Measurements from ENCODE around the gene CAPN5.
"Not testable (repeated sequence)": the region's sequence is repeated elsewhere in the genome, so short reads cannot be mapped to it uniquely, and the experiment has no call there.

CAPN5 gene

DNA sequence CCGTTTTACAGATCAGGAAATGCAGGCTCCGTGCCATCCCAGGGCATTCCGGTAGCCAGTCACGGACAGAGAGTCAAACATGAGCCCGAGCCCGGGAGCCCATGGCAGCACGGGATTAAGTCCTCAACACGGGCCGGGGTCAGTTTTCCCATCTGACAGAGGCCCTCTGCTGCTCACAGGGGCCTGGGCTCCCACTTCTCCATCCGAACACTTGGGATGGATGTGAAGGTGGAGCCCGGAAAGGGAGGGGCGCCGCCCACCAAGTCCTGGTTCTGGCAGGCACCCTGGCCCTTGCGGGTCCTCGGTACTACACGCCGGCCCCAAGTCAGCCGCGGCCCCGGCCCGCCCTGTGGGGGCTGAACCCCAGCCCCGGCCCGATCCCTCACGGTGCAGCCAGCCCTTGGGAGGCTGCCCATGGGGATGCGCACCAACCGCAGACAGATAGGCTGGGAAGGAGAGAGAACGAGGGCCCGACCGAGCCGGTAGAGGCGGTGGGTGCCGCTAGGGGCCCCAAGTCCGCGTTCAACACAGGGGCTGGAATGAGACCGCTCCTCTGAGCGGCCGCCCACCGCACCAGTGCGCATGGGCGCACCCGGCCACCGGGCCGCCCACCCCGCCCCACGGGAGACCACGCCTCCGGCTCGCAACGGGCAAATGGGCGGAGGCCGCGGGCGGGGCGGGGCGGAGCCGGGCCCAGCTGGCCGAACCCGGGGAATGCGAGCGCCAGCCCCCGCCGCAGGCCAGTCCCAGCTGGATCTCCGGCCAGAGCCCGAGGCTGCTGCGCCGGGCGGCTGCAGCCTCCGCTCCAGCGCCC is at the start of gene CAPN5:
TSS of gene CAPN5 (plus strand) at position 743 of the 814 bp plus-strand sequence. CDS start 17,916 bp downstream, outside the sequence.
- peak; percentile 98 for DNase-seq

DNA sequence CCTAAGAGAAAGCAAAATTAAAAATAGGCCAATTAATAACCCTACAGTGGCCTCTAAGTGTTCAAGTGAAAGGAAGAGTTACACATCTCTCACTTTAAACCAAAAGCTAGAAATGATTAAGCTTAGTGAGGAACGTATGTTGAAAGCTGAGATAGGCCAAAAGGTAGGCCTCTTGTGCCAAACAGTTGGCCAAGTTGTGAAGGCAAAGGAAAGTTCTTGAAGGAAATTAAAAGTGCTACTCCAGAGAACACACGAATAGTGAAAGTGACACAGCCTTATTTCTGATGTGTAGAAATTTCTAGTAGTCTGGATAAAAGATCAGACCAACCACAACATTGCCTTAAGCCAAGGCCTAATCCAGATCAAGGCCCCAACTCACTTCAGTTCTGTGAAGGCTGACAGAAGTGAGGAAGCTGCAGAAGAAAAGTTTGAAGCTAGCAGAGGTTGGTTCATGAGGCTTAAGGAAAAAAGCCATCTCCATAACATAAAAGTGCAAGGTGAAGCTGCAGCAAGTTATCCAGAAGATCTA is 48.3 kb upstream of the CAPN5 start:
- DNase-seq: not testable (repeated sequence)

DNA sequence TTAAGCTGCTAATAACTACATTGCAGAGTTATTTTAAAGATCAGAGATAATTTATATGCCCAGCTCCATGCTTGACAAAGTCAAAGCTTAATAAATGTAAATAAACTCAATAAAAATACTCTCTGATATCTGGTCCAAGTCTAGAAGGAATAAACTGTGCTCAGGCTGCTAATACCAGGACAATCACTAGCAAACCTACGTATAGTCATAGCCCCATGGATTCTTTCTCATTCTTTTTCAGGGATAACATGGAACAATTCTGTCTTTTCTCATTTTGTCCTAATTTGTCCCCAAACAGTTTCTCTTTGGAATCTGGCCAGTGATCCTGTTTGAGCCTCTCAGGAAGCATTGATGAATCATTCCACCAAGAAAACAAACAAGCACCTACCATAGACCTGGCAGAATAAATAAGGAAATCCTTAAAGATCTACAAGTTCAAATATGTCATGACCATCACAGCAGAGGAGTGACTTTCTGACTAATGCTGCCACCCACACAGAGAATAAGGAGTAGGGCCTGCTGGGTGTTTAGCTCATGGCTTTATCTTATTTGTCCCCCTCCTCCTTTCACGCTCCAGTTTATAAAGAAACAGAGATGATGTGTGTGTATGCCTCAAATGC is 46.7 kb upstream of the CAPN5 start:
- DNase-seq: no peak

DNA sequence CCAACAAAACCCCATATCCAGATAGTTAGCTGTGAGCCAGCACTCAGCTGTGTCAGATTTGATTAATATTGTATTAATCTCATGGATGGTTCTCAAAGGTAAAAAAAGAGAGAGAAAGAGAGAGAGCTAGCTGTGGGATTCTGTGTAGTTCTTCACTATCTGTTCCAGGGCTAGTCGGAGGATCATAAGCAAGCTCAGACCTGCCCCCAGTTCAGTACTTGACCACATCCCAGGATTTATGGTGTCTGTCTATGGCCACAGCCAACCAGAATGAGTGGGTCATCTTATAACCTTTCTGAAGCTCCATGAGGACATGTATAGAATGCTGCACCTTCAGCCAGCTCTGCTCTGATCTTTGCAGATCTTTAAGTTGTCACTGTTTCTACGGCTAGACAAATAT is 46.0 kb upstream of the CAPN5 start:
- no peak for DNase-seq

DNA sequence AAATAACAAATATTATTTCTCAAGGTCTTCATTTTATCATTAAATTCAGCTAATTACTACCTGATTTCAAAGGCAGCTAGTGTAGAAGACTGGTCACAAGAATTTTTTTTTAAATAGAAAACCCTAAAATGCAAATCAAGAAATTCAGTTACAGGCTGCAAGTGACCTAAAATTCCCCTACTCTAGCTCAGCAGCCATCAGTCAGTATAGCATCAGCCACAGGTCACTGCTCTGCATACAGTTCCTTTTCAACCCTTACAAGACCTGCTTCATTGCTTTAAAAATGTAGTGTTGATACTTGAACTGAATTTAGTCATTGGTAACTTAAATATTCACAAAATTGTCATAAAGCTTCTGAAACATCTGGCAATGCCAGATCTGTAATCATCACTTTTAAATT is 42.0 kb upstream of the CAPN5 start:
- no peak for DNase-seq

DNA sequence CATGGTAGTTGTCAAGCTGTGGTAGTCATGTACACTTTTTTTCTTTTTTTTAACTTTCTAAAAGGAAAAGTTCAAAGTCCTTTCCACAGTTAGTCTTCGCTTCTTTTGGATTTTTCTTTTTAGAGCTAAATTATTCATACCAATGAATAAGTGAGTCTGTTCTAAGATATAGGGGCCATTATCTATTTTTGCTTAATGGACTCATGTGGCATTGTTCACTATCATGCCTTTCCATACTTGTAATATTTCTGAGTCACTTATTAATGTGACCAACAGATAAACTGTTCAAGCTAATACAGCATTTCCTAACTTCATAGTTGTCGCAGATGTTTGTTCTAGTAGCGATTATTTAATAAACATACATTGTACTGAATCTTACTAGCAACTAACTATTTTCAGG is 40.5 kb upstream of the CAPN5 start:
- DNase-seq: no peak

DNA sequence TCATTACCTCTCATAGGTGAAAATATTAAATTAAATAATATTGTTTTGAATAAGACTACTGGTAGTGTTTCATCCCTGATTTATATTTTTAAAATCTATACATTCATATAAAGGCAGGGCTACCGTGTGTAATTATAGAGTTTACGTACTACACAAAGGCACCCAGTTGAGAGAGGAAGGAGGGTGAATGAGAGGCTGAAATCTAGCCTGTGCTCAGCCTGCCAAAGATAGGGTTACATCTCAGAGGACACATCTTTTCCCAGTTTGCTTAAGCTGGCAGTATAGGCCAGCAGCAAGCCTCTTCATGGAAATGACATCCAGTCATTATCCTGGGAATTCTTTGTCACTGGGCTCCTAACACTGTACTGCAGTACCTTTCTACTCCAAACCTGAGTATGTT is 40.0 kb upstream of the CAPN5 start:
- DNase-seq: no peak

DNA sequence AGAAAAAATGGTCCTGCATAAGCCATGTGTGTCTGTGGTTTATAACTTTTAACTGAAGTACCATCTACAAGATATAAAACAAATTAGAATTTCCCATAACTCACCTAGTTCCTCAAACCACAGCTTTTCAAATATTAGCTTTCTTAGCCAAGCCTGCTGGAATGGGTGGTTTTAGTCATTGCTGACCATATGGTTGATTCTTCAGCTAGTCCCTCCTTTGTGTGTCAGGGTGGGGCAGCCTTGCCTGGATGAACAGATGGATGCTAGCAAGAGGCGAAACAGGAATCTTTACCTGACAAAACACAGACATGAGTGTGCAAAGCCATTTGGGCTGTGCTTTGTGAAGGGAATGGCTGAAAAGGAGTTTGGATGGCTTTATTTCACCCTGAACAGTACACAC is 39.5 kb upstream of the CAPN5 start:
- no peak for DNase-seq

DNA sequence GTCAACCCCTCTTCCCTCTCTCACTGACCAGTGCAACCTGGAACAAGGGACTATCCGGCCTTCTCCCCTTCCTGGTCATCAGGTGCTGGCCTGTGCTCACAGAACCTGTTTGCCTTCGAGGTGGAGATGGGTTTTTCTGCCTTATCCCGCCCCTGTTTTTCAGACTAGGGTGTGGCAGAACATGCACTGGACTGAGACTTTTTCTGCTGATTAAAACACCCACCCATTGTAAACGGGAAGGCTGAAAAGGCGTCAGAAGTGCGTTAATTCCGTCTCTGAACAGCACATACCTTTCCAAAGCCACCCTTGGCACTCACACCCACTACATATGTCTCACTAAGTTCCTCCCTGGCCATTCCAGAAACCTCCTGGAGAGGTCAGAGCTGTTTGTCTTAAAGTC is 36.9 kb upstream of the CAPN5 start:
- DNase-seq: no peak

DNA sequence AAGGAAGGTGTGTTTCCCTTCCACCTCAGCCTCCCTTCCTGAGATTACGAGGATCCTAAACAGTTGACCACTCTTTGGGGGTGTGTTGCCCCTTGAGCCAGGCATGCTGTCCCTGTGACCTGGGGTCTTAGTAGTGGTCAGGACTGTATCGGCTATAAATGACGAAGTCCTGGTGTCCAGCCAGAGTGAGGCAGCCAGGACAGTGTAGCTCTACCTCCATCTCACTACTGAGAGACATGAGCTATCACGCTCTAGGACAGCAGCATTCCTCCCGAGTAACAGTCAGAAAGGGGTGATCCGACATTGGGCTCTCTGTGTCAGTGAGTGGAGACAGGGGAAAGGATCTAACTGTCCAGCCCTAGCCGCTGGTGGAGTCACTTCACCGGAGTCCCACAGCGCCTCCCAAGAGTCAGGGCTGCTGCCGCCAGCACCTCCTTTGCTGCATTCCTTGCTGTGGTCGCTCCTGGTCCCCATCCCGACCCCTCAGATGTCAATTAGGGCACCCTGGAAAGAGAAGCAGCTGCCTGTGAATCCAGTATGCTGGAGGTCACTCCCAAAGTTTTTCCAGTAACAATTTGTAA is 35.8 kb upstream of the CAPN5 start:
- DNase-seq: no peak

DNA sequence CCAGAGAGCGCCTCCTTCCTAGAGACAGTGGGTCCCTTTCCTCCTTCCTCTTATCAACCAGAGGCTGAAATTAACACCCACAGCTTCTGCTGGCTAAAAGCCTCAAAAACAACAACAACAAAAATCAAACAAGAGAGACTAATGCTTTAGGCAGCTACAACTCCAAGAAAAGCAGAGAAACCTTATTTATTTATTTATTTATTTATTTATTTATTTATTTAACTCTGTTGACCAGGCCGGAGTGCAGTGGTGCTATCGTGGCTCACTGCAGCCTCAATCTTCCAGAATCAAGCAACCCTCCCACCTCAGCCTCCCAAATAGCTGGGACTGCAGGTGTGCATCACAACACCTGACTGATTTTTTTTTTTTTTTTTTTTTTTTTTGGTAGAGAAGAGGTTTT is 35.2 kb upstream of the CAPN5 start:
- DNase-seq: no peak

DNA sequence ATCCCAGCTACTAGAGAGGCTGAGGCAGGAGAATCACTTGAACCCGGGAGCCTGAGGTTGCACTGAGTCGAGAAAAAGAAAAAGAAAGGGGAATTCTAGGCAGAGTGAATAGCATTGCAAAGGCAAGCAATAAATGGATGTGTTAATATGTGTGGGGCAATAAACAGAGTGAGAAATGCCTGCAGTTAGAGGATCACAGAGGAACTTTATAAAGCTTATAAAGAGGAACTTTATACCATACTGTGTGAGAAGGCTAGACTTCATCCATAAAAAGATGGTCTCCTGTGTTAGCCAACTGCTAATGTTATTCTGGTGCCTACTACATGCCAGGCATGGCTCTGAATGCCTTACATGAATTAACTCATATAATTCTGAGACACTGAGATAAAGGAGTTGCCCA is 31.7 kb upstream of the CAPN5 start:
- no peak for DNase-seq

DNA sequence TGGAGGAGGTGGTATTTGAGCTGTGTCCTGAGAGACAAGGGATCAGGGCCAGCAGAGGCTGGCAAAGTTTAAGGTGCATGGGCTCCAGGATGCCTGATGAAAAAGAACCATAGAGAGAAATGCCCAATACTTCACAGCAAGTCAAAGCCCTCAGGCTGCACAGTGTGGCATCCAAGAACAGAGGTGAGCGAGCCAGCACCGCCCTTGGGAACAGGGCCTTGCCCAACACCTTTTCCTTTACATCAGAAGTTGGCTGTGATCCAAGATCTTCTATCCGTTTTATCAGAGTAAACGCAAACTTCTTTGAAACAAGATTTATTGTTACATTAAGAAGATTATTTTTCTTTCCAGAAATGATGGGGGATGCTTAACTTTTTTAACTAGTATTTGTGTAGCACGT is 31.2 kb upstream of the CAPN5 start:
- no peak for DNase-seq

DNA sequence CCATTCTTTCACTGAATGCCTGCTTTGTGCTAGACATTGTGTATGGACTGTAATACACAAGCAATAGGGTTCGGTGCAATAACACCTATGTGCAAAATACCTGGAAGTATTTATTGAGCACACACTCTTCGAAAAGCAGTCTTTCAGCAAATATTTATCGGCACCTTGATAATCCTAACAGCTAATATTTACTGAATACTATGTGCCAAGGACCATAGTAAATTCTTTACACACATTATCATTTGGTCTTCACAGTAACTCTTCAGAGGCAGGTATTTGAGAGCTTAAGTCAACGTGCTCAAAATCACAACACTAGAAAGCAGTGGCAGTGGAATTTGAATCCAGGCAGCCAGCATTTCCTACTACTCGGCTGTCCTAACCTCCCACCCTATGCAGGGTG is 30.4 kb upstream of the CAPN5 start:
- DNase-seq: no peak

DNA sequence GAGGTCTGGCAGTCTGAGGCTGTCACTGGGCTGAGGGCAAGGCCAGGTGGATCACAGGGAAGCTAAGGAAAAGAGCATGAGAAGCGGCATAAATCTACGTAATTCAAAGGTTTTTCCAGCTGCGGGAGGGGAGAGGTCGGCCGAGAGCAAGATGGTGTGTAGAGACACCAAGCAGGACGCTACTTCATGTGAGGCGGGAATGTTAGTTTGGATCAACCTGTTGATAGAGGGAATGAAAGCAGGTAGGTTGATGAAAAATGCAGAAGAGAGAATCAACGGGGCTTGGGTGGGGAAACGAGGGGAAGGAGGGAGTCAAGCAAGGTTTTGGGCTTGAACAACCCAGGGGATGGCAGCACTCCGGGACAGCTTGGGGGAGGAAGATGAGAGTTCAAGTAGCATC is 29.7 kb upstream of the CAPN5 start:
- no peak for DNase-seq

DNA sequence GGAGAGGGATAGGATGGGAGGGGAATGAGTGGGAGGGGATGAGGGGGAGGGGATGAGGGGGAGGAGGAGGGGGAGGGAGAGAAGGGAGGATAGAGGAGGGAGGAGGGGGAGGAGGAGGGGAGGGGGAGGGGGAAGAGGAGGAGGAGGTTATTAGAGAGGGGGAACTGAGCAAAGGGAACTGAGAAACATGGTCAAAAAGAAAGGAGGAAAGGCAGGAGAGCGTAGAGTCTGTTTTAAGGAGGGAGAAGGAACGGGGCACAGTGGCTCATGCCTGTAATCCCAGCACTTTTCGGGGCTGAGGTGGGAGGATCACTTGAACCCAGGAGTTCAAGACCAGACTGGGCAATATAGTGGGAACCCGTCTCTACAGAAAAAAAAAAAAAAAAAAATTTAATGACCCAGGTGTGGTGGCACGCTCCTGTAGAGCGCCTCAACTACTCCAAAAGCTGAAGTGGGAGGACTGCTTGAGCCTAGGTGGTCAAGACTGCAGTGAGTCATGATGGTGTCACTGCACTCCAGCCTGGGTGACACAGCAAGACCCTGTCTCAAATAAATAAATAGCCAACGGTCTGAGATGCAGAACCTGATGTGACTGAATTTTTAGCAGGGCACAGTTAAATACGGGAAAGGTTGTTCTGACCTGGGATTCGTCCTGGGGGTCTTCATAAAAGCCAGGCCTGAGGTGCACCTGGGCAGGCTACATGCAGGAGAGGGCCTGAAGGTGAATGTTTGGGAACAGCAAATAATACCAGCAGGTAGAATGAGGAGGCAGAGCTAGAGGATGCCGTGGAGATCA is 28.5 kb upstream of the CAPN5 start:
- no peak for DNase-seq

DNA sequence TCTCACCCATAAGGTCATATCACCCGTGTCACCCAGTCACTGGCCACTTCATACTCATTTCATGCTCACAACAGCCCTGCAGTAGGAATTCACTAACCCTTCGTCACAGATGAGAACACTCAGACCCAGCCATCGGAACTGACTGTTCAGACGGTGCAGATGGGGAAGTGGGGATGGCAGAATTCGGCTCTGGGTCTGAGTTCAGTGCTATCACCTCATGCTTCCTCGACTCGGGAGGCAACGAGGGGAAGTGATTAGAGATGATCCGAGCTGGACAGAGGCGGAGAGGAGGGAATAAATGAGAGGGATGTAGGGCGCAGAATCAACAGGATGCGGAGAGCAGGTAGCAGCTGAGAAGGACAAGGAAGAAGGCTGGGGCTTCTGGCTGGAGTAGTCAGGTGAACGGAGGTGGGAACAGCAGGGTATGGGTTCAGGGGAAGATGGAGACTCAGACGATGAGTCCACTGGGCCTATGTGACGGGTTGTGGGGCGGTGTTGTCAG is 27.9 kb upstream of the CAPN5 start:
- no peak for DNase-seq

DNA sequence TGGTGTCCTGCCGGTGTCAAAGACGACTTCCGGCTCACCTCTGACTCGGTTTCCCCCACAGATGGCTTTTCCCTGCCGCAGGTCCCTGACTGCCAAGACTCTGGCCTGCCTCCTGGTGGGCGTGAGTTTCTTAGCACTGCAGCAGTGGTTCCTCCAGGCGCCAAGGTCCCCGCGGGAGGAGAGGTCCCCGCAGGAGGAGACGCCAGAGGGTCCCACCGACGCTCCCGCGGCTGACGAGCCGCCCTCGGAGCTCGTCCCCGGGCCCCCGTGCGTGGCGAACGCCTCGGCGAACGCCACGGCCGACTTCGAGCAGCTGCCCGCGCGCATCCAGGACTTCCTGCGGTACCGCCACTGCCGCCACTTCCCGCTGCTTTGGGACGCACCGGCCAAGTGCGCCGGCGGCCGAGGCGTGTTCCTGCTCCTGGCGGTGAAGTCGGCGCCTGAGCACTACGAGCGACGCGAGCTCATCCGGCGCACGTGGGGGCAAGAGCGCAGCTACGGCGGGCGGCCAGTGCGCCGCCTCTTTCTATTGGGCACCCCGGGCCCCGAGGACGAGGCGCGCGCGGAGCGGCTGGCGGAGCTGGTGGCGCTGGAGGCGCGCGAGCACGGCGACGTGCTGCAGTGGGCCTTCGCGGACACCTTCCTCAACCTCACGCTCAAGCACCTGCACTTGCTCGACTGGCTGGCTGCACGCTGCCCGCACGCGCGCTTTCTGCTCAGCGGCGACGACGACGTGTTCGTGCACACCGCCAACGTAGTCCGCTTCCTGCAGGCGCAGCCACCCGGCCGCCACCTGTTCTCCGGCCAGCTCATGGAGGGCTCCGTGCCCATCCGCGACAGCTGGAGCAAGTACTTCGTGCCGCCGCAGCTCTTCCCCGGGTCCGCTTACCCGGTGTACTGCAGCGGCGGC is 27.0 kb upstream of the CAPN5 start:
- peak; percentile 80 for DNase-seq

DNA sequence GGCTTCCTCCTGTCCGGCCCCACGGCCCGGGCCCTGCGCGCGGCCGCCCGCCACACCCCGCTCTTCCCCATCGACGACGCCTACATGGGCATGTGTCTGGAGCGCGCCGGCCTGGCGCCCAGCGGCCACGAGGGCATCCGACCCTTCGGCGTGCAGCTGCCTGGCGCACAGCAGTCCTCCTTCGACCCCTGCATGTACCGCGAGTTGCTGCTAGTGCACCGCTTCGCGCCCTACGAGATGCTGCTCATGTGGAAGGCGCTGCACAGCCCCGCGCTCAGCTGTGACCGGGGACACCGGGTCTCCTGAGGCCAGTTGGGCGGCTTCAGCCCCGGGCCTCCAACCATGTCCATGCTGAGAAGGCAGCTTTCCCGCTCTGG is 26.4 kb upstream of the CAPN5 start:
- DNase-seq: no peak

DNA sequence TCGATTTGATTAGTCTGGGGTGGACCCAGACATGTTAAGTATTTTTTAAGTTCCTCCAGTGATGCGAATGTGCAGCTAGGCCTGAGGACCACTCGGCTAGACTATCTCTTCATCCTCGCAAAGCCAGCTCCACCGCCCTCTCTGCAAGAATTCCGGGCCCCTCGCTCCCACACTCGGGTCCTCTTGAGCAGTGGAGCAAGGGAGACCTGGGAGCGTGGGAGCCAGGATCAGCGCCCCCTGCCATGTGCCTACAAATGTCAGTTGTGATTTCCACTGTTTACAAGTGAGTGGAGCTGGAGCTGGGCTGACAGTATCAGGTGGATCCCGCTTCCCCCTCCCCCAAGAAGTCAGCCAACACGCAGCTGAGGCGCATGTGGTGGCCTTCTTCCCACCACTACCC is 25.9 kb upstream of the CAPN5 start:
- no peak for DNase-seq

DNA sequence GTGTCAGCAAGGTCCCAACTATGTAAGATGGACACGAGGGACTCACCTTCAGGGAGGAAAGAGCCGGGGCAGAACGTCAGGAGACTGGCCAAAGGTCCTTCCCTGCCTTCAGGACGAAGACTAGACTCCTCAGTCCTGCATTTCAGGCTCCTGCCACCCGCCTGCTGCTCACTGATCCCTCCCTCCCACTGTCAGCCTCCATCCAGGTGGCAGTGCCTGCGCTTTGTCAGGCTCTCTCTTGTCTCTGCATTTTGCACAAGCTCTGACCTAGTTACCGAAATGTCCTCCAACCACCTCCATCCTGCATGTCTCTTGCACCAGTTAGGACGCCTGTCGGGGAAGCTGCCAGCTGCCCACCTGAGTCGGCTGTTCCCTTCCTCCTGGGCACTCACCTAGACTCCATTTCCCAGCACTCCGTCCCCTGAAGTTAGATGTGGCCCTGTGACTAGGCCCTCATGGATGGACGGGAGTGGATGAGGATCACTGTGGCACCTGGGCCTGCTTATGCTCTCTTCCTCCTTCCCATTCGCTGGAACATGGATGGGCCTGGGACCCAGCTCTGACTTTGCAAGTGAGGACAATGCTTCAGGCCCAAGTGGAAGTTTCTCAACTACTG is 24.6 kb upstream of the CAPN5 start:
- no peak for DNase-seq

DNA sequence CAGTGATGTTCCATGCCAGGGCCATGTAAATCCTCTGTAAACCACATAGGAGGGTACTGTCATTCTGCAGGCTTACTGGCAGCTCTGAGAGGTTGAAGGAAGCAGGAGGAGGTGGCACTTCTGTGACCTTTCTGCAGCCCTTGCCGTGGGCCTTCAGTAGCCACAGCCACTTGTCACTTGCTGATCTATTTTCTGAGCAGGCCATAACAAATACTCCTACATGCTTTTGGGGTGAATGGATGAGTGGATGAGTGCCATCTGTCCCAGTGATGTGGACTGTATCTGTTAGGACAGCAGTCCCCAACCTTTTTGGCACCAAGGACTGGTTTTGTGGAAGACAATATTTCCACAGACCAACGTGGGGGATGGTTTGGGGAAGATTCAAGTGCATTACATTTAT is 22.4 kb upstream of the CAPN5 start:
- no peak for DNase-seq

Measured in 8988T (cell line).